ENCODE measurements around the gene CNIH2. TPM values are rescaled to one million over a fixed set of nuclear protein-coding genes. Genes with fewer than 3 reads are reported as not detected.

The CNIH2 gene
- total and polyA plus RNA-seq, 8 donors, result 0.81 to 5.2 (median 3.6) TPM

DNA sequence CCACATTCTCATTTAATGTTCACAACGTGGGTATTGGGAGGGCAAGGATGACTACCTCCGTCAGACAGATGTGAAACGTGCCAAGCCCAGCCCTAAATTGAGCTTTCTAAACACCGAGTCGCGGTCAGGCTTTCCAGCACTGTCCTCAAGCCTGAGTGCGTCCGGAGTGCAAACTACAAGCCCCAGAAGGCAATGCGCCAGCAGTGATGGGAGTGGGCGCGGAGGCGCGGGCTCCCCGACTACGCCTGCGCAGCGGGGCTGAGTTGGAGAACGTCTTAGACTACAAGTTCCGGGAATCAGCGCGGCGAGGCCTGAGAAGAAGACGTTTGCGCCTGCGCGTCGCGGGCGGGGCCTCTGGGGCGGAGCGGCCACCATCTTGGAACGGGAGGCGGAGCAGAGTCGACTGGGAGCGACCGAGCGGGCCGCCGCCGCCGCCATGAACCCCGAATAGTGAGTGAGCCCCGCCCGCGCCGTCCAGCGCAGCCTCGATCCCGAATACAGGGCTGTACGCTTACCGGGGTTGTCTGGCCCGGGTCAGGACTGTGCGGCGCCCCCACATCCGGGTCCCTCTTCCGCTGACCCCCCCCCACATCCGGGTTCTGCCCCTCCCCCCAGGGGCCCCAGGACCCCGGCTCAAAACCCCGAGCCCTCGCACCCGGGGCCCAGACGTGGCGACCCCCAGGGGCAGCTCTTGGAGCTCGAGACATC, 9.6 kb upstream of the CNIH2 start, which contains the start of gene RAB1B:
RAB1B (plus strand) TSS at position 396 of the 708 bp plus-strand sequence; CDS start at position 437, 41 bp downstream.
- TF ChIP-seq, protein P1, sequence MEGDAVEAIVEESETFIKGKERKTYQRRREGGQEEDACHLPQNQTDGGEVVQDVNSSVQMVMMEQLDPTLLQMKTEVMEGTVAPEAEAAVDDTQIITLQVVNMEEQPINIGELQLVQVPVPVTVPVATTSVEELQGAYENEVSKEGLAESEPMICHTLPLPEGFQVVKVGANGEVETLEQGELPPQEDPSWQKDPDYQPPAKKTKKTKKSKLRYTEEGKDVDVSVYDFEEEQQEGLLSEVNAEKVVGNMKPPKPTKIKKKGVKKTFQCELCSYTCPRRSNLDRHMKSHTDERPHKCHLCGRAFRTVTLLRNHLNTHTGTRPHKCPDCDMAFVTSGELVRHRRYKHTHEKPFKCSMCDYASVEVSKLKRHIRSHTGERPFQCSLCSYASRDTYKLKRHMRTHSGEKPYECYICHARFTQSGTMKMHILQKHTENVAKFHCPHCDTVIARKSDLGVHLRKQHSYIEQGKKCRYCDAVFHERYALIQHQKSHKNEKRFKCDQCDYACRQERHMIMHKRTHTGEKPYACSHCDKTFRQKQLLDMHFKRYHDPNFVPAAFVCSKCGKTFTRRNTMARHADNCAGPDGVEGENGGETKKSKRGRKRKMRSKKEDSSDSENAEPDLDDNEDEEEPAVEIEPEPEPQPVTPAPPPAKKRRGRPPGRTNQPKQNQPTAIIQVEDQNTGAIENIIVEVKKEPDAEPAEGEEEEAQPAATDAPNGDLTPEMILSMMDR (IDR thresholded peaks at IDR 0.05), result no peak
- peak; percentile 100 for DNase-seq

DNA sequence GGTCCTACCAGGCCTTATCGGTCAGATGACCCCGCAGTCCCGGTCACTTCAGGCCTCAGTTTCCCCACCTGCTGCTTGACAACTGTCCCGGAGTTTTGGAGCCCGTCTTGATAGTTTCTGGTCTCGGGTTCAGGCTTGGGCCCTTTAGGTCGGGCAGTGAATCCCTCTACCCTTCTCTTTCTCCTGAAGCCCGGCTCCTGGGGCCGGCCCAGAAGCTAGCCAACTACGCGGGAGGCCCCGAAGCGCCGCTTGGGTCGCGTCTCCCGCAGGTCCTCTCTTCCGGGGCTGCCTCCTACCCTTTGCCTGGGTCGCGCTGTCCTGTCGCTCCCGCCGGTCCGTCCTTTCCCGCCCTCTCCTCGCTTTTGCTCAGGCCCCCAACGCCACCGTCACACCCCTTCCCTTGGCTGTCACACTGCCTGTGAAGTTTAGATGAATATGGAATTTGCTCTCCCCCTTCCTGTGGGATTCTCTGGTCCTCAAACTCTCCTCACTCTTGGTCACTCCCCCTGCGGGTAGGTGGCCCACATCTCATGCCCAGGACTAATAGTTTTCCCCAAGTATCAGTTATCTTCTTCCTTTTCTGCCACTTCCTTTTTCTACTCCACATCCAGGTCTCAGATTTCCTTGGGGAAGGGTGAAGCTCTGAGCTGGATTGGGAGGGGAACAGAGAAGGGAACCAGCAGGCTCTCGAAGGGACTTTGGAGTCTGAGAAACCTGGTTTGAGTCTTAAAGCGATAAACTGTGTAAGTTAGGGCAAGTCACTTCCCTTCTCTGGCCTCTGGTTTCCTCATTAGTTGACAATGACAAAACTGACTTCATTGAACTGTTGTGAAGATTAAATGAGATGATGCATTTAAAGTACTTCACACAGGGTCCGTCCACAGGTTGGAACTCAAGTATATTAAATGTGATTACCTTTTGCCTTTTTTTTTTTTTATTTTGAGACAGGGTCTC, 8.7 kb upstream of the CNIH2 start:
- no peak for ATAC-seq
- Histone ChIP-seq H3K4me3 (peak overlapping the region; percentile 95 to 97), H3K36me3 (peaks cover 0 to 45% of the 10 kb centered on the region in 2 donors), H3K4me1 (peaks cover 9 to 30% of the 10 kb centered on the region in 2 donors), H3K27ac (peak overlapping the region; percentile 93 to 94), H3K9me3 (no peaks in the 10 kb centered on the region), H3K27me3 (no peaks in the 10 kb centered on the region)
- peak in 2 of 4 donors; percentile 16 to 61 for DNase-seq
- TF ChIP-seq, protein P1 (IDR thresholded peaks at IDR 0.05), result no peak
- intact Hi-C loops (cut with DNase I), result no loop called here

More for the DNA sequence above, 9.6 kb upstream of the CNIH2 start, which contains the start of gene RAB1B:
- intact Hi-C loops (cut with DNase I), result no loop called here
- peaks cover 0 to 42% of the 10 kb centered on the region in 2 donors for H3K36me3 ChIP-seq
- peaks cover 9 to 30% of the 10 kb centered on the region in 2 donors for H3K4me1 ChIP-seq
- no peaks in the 10 kb centered on the region for H3K9me3 ChIP-seq
- H3K4me3 ChIP-seq, result peak within 1 kb of the TSS; percentile 95 to 97
- H3K27me3 ChIP-seq, result no peaks in the 10 kb centered on the region
- ATAC-seq, result peak; percentile 90
- peak within 1 kb of the TSS; percentile 93 to 94 for H3K27ac ChIP-seq

DNA sequence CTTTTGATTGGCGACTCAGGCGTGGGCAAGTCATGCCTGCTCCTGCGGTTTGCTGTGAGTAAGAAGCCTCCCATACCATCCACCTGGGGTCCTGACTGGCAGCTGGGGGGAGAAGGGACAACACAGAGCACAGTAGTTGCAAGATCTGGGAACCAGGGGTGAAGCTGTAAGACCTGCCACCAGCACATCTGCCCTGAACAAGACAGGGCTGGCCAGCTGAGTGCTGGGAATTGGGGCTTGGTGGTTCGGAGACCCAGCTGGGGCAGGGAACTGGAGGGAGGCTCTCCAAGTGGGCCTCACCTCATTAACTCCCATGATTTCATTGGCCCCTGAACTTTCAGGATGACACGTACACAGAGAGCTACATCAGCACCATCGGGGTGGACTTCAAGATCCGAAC, 6.2 kb upstream of the CNIH2 start:
- H3K36me3 ChIP-seq, result peaks cover 0 to 55% of the 10 kb centered on the region in 2 donors
- ATAC-seq, result no peak
- H3K4me3 ChIP-seq, result no peak overlapping the region
- H3K4me1 ChIP-seq, result peaks cover 8 to 30% of the 10 kb centered on the region in 2 donors
- no peak for DNase-seq
- TF ChIP-seq, protein P1 (IDR thresholded peaks at IDR 0.05), result no peak
- no peaks in the 10 kb centered on the region for H3K9me3 ChIP-seq
- H3K27me3 ChIP-seq, result no peaks in the 10 kb centered on the region
- intact Hi-C loops (cut with DNase I), result no loop called here
- no peak overlapping the region for H3K27ac ChIP-seq

DNA sequence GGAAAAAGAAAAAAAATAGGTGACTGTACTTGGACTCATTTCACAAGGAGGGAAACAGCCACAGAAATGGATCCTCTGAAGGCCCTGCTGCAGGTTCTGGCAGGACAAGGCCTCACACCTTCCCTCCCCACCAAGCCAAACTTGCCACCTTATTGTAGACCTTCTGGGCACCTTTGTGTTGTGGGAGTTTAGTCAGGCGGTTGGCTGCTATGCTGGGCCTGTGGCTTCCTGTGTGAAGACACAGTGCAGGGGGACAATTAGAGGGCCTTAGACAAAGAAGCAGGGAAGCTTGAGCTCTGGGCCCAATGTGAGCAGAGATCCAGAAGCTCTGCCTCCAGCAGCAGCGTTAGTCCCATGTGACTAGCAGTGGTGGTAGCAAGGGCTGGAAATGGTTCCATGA, 5.4 kb upstream of the CNIH2 start:
- Histone ChIP-seq H3K27me3 (peaks cover 0 to 3% of the 10 kb centered on the region in 2 donors), H3K27ac (no peak overlapping the region), H3K9me3 (no peaks in the 10 kb centered on the region), H3K36me3 (peaks cover 0 to 58% of the 10 kb centered on the region in 2 donors), H3K4me1 (peaks cover 8 to 32% of the 10 kb centered on the region in 2 donors), H3K4me3 (no peak overlapping the region)
- intact Hi-C loops (cut with DNase I), result no loop called here
- DNase-seq (no peak), ATAC-seq (no peak)
- TF ChIP-seq, protein P1 (IDR thresholded peaks at IDR 0.05), result no peak

Data from left lung (tissue), 10 donors.